SK-N-SH (cell line): ENCODE measurements around the gene VPS52. TPM values are rescaled to one million over a fixed set of nuclear protein-coding genes. Genes with fewer than 3 reads are reported as not detected.

Experiments used
- CTCF ChIA-PET: fragments of 300-600, 350-600 bp; formaldehyde crosslinking; extraction: SDS; loops from one replicate; lab custom pipeline; 2021; lab: Yijun Ruan, JAX
- POLR2A ChIA-PET: fragments of 350-600 bp; sonication (Branson Sonifier 250); formaldehyde crosslinking; extraction: SDS; loops from one replicate; lab custom pipeline; 2020; ENCODE audit warnings: antibody characterized with exemption, inconsistent platforms; lab: Yijun Ruan, JAX
- DNase-seq: peaks from one replicate; pipeline ENCODE4 v3.0.0; 2012
- H2AFZ ChIP-seq: fragments of 200-600 bp; sonication (generic); 2 replicates; pipeline ENCODE4 v1.8.1; 2016; ENCODE audit warnings: antibody characterized with exemption, mild to moderate bottlenecking, low read depth
- H3F3A ChIP-seq: fragments of 200-600 bp; sonication (generic); replicated peaks from 2 replicates; pipeline ENCODE3; 2016; ENCODE audit warnings: antibody characterized with exemption, mild to moderate bottlenecking; ENCODE audit not compliant: insufficient read depth
- H3K27ac ChIP-seq, 2 experiments: fragments of 200-500 bp in 1 of 2; fragments of 200-600 bp in 1 of 2; sonication (Bioruptor generic) in 1 of 2; sonication (generic), shearing (Covaris generic) in 1 of 2; 2 replicates each; pipeline versions ENCODE4 v1.5.1 to v1.6.1; 2014 to 2016; ENCODE audit warnings: low read depth in 2 of 2, inconsistent platforms in 1 of 2, low read length in 1 of 2, mild to moderate bottlenecking in 1 of 2, mixed read lengths in 1 of 2
- H3K27me3 ChIP-seq: fragments of 200-600 bp; sonication (generic), shearing (Covaris generic); 2 replicates; pipeline ENCODE4 v1.6.1; 2016; ENCODE audit warnings: mixed run types; ENCODE audit not compliant: insufficient read depth
- H3K36me3 ChIP-seq, 2 experiments: fragments of 200-500 bp in 1 of 2; fragments of 200-600 bp in 1 of 2; sonication (Bioruptor generic) in 1 of 2; sonication (generic) in 1 of 2; replicated peaks in 1 of 2; 2 replicates each; pipeline versions ENCODE3 to v1.5.1; 2014 to 2016; ENCODE audit warnings: low read length in 1 of 2, mild to moderate bottlenecking in 1 of 2; ENCODE audit not compliant: insufficient read depth in 2 of 2, control insufficient read depth in 1 of 2
- H3K4me1 ChIP-seq, 2 experiments: fragments of 200-500 bp in 1 of 2; fragments of 200-600 bp in 1 of 2; sonication (Bioruptor generic) in 1 of 2; sonication (generic), shearing (Covaris generic) in 1 of 2; 2 replicates each; pipeline versions ENCODE4 v1.5.1 to v1.6.1; 2014 to 2016; ENCODE audit warnings: low read depth in 1 of 2, low read length in 1 of 2, mixed run types in 1 of 2; ENCODE audit not compliant: insufficient read depth in 2 of 2, control insufficient read depth in 1 of 2
- H3K4me2 ChIP-seq: fragments of 200-600 bp; sonication (generic), shearing (Covaris generic); 2 replicates; pipeline ENCODE4 v1.6.1; 2017; ENCODE audit warnings: mixed run types
- H3K4me3 ChIP-seq, 2 experiments: fragments of 200-500 bp in 1 of 2; fragments of 200-600 bp in 1 of 2; sonication (Bioruptor generic) in 1 of 2; sonication (generic), shearing (Covaris generic) in 1 of 2; 2 replicates each; pipeline versions ENCODE4 v1.5.1 to v1.8.1; 2014 to 2016; ENCODE audit warnings: low read depth in 2 of 2, inconsistent platforms in 1 of 2, low read length in 1 of 2, mild to moderate bottlenecking in 1 of 2, mixed read lengths in 1 of 2, moderate library complexity in 1 of 2
- H3K79me2 ChIP-seq: fragments of 200-600 bp; sonication (generic); 2 replicates; pipeline ENCODE4 v1.8.1; 2017; ENCODE audit warnings: mild to moderate bottlenecking; ENCODE audit not compliant: insufficient read depth
- H3K9ac ChIP-seq: fragments of 200-600 bp; sonication (generic); 2 replicates; pipeline ENCODE4 v1.6.1; 2017; ENCODE audit warnings: mixed run types
- H3K9me2 ChIP-seq: fragments of 200-600 bp; sonication (generic); 2 replicates; pipeline ENCODE4 v1.6.1; 2017; ENCODE audit warnings: mixed run types
- H3K9me3 ChIP-seq: fragments of 200-600 bp; sonication (generic); 2 replicates; pipeline ENCODE4 v1.6.1; 2017; ENCODE audit warnings: mixed run types, mild to moderate bottlenecking, moderate library complexity
- H4K20me1 ChIP-seq: fragments of 200-600 bp; sonication (generic); 2 replicates; pipeline ENCODE4 v1.6.1; 2017; ENCODE audit warnings: mild to moderate bottlenecking, mixed run types; ENCODE audit not compliant: insufficient read depth
- EP300 ChIP-seq, 2 experiments: IDR thresholded peaks; 2 replicates each; pipeline versions ENCODE4 v1.4.0 to v1.6.1; 2012; ENCODE audit warnings: borderline replicate concordance in 1 of 2, low read depth in 1 of 2, low read length in 1 of 2
- FOXJ3 ChIP-seq: sonication (generic); formaldehyde crosslinking; IDR thresholded peaks from 2 replicates; pipeline ENCODE4 v1.5.1; 2020; ENCODE audit warnings: mild to moderate bottlenecking, missing genetic modification reagents
- GABPA ChIP-seq: IDR thresholded peaks from 2 replicates; pipeline ENCODE4 v1.4.0; 2012; ENCODE audit warnings: low read depth, mild to moderate bottlenecking
- MEF2A ChIP-seq: IDR thresholded peaks from 2 replicates; pipeline ENCODE4 v1.4.0; 2012; ENCODE audit warnings: low read depth, borderline replicate concordance
- MXI1 ChIP-seq: IDR thresholded peaks from 2 replicates; pipeline ENCODE4 v1.6.1; 2012; ENCODE audit warnings: mild to moderate bottlenecking, low read depth, low read length, improper control_type of control experiment
- NRF1 ChIP-seq: IDR thresholded peaks from 2 replicates; pipeline ENCODE4 v1.6.1; 2012; ENCODE audit warnings: low read depth, mild to moderate bottlenecking, low read length
- POLR2AphosphoS5 ChIP-seq: IDR thresholded peaks from 2 replicates; pipeline ENCODE4 v1.6.1; 2012; ENCODE audit warnings: low read depth, low read length
- RXRA ChIP-seq: IDR thresholded peaks from 2 replicates; pipeline ENCODE4 v1.4.0; 2012; ENCODE audit warnings: low read depth, mild to moderate bottlenecking, borderline replicate concordance
- SIN3A ChIP-seq: IDR thresholded peaks from 2 replicates; pipeline ENCODE4 v1.6.1; 2012; ENCODE audit warnings: low read depth, mild to moderate bottlenecking, low read length, moderate library complexity, borderline replicate concordance
- SMC3 ChIP-seq: IDR thresholded peaks from 2 replicates; pipeline ENCODE4 v1.6.1; 2012; ENCODE audit warnings: low read depth, low read length, improper control_type of control experiment
- TAF1 ChIP-seq: IDR thresholded peaks from 2 replicates; pipeline ENCODE4 v1.6.1; 2012; ENCODE audit warnings: low read depth, mild to moderate bottlenecking, low read length, moderate library complexity, borderline replicate concordance
- WGBS: methylation state at CpG from one replicate; pipeline ENCODE4 v1.1.6; 2017; ENCODE audit warnings: low lambda C conversion rate; 5-methylcytosine and 5-hydroxymethylcytosine counted together
- polyA plus RNA-seq, 3 experiments: library from polyadenylated mRNA; depleted of rRNA; stranded (reverse); fragments of >200 nt; gene quantifications; 2 replicates each; pipeline ENCODE4 v1.2.3, GENCODE V29; 2012
- TF ChIP-seq, protein P1 (sequence below): fragments of 150-350 bp; IDR thresholded peaks from 2 replicates; pipeline ENCODE4 v1.6.1; 2017; ENCODE audit warnings: antibody characterized with exemption, low read length, low read depth, borderline replicate concordance
- TF ChIP-seq, protein P2 (sequence below): fragments of 200-600 bp; sonication (generic); IDR thresholded peaks from 2 replicates; pipeline ENCODE4 v1.6.1; 2017; ENCODE audit warnings: antibody characterized with exemption, mild to moderate bottlenecking, moderate library complexity
- TF ChIP-seq, protein P3 (sequence below): IDR thresholded peaks from 2 replicates; pipeline ENCODE4; 2012
- TF ChIP-seq, protein P4 (sequence below): IDR thresholded peaks from 2 replicates; pipeline ENCODE4 v1.4.0; 2012; ENCODE audit warnings: low read depth

VPS52 gene
- polyA plus RNA-seq, 1 of the 3 experiments (the other 2 are of a cell fraction): 74.0 TPM

DNA sequence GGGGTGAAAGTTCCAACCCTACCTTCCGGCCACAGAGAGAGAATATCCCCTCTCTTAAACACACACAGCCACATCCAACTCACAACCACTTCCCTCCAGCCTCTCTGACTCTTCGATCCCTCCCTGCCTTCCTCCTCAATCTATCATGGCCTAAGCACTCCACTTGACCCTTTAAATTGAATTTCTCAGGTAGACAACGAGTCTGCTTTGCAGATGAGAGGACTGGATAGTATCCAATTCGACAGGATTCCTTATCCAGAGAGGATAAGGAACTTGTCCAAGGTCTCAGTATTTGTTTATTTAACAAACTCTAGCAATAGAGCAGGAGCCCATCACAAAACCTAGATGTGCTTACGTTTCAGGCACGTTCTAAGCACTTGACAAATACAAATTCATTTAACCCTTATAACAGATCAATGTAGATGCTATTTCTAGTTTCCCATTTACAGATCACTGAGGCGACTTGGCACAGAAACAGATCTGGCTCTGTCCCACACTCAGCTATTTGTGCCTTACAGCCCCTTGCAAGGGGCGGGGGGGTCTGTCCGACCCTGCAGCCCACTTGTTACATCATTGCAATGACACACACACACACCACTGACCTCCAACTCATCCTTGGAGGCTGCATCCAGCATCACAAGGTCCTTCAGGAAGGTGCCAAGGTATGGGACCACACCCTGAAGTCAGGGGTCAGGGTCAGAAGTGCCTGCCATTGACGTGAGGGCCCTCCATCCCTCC, 22.6 kb upstream of the VPS52 start:
- H2AFZ ChIP-seq: no peak overlapping the region
- H3K36me3 ChIP-seq: peaks cover 17 to 52% of the 10 kb centered on the region in 2 experiments
- 63% methylated on average over 9 of the region's 10 CpGs for WGBS
- no peaks in the 10 kb centered on the region for H4K20me1 ChIP-seq
- no peak overlapping the region for H3K4me3 ChIP-seq
- ChIA-PET CTCF (interaction anchor here (3.9 kb wide), 1 partner anchor 17 kb away, joined by 19 read pairs; the partner anchor contains the start of gene B3GALT4), POLR2A (no interaction called here)
- no peak overlapping the region for H3K4me2 ChIP-seq
- H3K79me2 ChIP-seq: peaks cover 38% of the 10 kb centered on the region
- H3K4me1 ChIP-seq: peaks cover 5 to 24% of the 10 kb centered on the region in 2 experiments; a peak in 3 of 4 replicates
- H3K9ac ChIP-seq: no peak overlapping the region
- TF ChIP-seq TAF1 (no peak), RXRA (no peak), MXI1 (no peak), SMC3 (no peak), NRF1 (no peak), GABPA (no peak), SIN3A (no peak), POLR2AphosphoS5 (no peak), MEF2A (no peak), FOXJ3 (CRISPR knock-in tag) (no peak), EP300 (IDR thresholded peaks at IDR 0.05; ENCODE audit: borderline replicate concordance in 1 of 2, low read depth in 1 of 2, low read length in 1 of 2) (no peak)
- TF ChIP-seq, protein P1, sequence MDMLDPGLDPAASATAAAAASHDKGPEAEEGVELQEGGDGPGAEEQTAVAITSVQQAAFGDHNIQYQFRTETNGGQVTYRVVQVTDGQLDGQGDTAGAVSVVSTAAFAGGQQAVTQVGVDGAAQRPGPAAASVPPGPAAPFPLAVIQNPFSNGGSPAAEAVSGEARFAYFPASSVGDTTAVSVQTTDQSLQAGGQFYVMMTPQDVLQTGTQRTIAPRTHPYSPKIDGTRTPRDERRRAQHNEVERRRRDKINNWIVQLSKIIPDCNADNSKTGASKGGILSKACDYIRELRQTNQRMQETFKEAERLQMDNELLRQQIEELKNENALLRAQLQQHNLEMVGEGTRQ: no peak
- TF ChIP-seq, protein P2, sequence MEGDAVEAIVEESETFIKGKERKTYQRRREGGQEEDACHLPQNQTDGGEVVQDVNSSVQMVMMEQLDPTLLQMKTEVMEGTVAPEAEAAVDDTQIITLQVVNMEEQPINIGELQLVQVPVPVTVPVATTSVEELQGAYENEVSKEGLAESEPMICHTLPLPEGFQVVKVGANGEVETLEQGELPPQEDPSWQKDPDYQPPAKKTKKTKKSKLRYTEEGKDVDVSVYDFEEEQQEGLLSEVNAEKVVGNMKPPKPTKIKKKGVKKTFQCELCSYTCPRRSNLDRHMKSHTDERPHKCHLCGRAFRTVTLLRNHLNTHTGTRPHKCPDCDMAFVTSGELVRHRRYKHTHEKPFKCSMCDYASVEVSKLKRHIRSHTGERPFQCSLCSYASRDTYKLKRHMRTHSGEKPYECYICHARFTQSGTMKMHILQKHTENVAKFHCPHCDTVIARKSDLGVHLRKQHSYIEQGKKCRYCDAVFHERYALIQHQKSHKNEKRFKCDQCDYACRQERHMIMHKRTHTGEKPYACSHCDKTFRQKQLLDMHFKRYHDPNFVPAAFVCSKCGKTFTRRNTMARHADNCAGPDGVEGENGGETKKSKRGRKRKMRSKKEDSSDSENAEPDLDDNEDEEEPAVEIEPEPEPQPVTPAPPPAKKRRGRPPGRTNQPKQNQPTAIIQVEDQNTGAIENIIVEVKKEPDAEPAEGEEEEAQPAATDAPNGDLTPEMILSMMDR: no peak
- TF ChIP-seq, protein P3, sequence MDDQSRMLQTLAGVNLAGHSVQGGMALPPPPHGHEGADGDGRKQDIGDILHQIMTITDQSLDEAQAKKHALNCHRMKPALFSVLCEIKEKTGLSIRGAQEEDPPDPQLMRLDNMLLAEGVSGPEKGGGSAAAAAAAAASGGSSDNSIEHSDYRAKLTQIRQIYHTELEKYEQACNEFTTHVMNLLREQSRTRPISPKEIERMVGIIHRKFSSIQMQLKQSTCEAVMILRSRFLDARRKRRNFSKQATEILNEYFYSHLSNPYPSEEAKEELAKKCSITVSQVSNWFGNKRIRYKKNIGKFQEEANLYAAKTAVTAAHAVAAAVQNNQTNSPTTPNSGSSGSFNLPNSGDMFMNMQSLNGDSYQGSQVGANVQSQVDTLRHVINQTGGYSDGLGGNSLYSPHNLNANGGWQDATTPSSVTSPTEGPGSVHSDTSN: no peak
- TF ChIP-seq, protein P4, sequence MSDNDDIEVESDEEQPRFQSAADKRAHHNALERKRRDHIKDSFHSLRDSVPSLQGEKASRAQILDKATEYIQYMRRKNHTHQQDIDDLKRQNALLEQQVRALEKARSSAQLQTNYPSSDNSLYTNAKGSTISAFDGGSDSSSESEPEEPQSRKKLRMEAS: no peak
- no peaks in the 10 kb centered on the region for H3K27me3 ChIP-seq
- DNase-seq: no peak
- H3K27ac ChIP-seq: peak overlapping the region in 1 of 2 experiments; percentile 34; a peak in 1 of 4 replicates
- H3K9me2 ChIP-seq: no peaks in the 10 kb centered on the region
- peaks cover 3% of the 10 kb centered on the region for H3F3A ChIP-seq
- no peaks in the 10 kb centered on the region for H3K9me3 ChIP-seq
